ENCODE measurements around the gene SIRPG.
"Not testable (repeated sequence)": the region's sequence is repeated elsewhere in the genome, so short reads cannot be mapped to it uniquely, and the experiment has no call there.

SIRPG gene

GRCh38 chr20:1633535-1633934 lies 24.0 kb downstream of the SIRPG start:
- DNase-seq: no peak

- DNase-seq: no peak
Measured at GRCh38 chr20:1632178-1632577, 25.4 kb downstream of the SIRPG start.

- no peak for DNase-seq
Measured at GRCh38 chr20:1631309-1632151, 26.0 kb downstream of the SIRPG start.

- no peak for DNase-seq
Measured at GRCh38 chr20:1630186-1630585, 27.4 kb downstream of the SIRPG start.

GRCh38 chr20:1629321-1629720 lies 28.3 kb downstream of the SIRPG start:
- no peak for DNase-seq

- DNase-seq: no peak
Measured at GRCh38 chr20:1628621-1629020, 29.0 kb downstream of the SIRPG start.

GRCh38 chr20:1627200-1627550 lies 30.4 kb downstream of the SIRPG start:
- DNase-seq: no peak

- DNase-seq: no peak
Measured at GRCh38 chr20:1626528-1627199, 30.9 kb downstream of the SIRPG start.

GRCh38 chr20:1625083-1625690 lies 32.4 kb downstream of the SIRPG start:
- DNase-seq: no peak

- no peak for DNase-seq
Measured at GRCh38 chr20:1623501-1624205, 33.9 kb downstream of the SIRPG start.

- DNase-seq: no peak
Measured at GRCh38 chr20:1622450-1622849, 35.1 kb downstream of the SIRPG start.

- DNase-seq: no peak
Measured at GRCh38 chr20:1621316-1621715, 36.3 kb downstream of the SIRPG start.

GRCh38 chr20:1619861-1620444 lies 37.6 kb downstream of the SIRPG start, which contains the start of gene SIRPB1:
SIRPB1 (minus strand) TSS chr20:1620009; CDS start chr20:1619944, 65 bp downstream.
- no peak for DNase-seq

GRCh38 chr20:1618954-1619540 lies 38.5 kb downstream of the SIRPG start:
- no peak for DNase-seq

- no peak for DNase-seq
Measured at GRCh38 chr20:1618479-1618878, 39.1 kb downstream of the SIRPG start.

- no peak for DNase-seq
Measured at GRCh38 chr20:1616858-1617434, 40.6 kb downstream of the SIRPG start.

- not testable (repeated sequence) for DNase-seq
Measured at GRCh38 chr20:1610404-1610803, 47.2 kb downstream of the SIRPG start.

GRCh38 chr20:1608678-1609347 lies 48.8 kb downstream of the SIRPG start:
- not testable (repeated sequence) for DNase-seq

- no peak for DNase-seq
Measured at GRCh38 chr20:1600736-1601135, 56.8 kb downstream of the SIRPG start.

GRCh38 chr20:1595333-1595732 lies 62.2 kb downstream of the SIRPG start:
- DNase-seq: no peak
